ENCODE data around the gene PPP1CA. TPM values are rescaled to one million over a fixed set of nuclear protein-coding genes. Genes with fewer than 3 reads are reported as not detected.
A peak's percentile ranks its signal among the peaks of the same experiment; 100 is the strongest.
"Not testable (repeated sequence)": the region's sequence is repeated elsewhere in the genome, so short reads cannot be mapped to it uniquely, and the experiment has no call there.

Gene PPP1CA
- total RNA-seq, 2 donors from 2014 or later, result 133 to 146 TPM

DNA sequence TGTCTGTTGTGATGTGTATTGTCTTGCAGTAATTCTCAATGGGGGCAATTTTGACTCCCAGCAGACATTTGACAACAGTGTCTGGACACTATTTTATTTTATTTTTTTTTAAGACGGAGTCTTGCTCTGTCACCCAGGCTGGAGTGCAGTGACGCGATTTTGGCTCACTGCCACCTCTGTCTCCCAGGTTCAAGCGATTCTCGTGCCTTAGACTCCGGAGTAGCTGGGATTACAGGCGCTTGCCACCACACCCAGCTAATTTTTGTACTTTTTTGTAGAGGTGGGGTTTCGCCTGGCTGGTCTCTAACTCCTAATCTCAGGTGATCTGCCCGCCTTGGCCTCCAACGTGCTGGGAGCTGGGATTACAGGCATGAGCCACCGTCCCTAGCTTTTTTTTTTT is 28.1 kb upstream of the PPP1CA start:
- peak overlapping the region; percentile 55 for H3K4me3 Mint-ChIP-seq
- ATAC-seq (no peak), DNase-seq (no peak)
- no peaks in the 10 kb centered on the region for H3K27me3 Mint-ChIP-seq
- H3K36me3 Mint-ChIP-seq (ENCODE audit: low read depth), result no peaks in the 10 kb centered on the region
- H3K4me1 Mint-ChIP-seq, result peaks cover 29% of the 10 kb centered on the region
- no peaks in the 10 kb centered on the region for H3K9me3 ChIP-seq (ENCODE audit: control insufficient read depth, low read length, poor library complexity, severe bottlenecking)
- peak overlapping the region; percentile 54 for H3K27ac Mint-ChIP-seq

DNA sequence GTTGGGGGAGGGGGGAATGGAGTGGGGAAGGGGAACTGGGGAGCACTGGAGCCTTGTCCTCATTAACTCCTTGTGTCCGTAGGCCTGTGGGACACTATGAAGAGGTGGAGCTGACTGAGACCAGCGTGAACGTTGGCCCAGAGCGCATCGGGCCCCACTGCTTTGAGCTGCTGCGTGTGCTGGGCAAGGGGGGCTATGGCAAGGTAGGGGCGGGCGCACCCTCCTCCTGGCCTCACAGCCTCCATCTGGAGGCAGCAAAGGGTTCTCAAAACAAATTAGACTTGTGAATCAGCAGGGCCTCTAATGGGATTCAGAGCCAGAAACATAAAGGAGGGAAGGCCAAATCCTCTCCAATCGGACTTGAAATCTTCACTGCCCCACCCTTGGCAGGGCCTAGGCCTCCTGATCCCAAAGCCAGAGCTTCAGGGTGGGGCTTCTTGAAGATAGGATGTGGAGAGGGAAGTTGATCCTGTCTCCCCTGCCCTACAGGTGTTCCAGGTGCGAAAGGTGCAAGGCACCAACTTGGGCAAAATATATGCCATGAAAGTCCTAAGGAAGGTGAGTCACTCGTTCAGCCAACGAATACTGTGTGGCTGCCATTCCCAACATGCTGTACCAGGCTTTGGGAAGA is 27.5 kb upstream of the PPP1CA start:
- H3K27ac Mint-ChIP-seq, result peak overlapping the region; percentile 96
- no peaks in the 10 kb centered on the region for H3K9me3 ChIP-seq (ENCODE audit: control insufficient read depth, low read length, poor library complexity, severe bottlenecking)
- H3K4me1 Mint-ChIP-seq, result peaks cover 30% of the 10 kb centered on the region
- no peaks in the 10 kb centered on the region for H3K27me3 Mint-ChIP-seq
- ATAC-seq (no peak), DNase-seq (no peak)
- no peaks in the 10 kb centered on the region for H3K36me3 Mint-ChIP-seq (ENCODE audit: low read depth)
- H3K4me3 Mint-ChIP-seq, result peak overlapping the region; percentile 94

DNA sequence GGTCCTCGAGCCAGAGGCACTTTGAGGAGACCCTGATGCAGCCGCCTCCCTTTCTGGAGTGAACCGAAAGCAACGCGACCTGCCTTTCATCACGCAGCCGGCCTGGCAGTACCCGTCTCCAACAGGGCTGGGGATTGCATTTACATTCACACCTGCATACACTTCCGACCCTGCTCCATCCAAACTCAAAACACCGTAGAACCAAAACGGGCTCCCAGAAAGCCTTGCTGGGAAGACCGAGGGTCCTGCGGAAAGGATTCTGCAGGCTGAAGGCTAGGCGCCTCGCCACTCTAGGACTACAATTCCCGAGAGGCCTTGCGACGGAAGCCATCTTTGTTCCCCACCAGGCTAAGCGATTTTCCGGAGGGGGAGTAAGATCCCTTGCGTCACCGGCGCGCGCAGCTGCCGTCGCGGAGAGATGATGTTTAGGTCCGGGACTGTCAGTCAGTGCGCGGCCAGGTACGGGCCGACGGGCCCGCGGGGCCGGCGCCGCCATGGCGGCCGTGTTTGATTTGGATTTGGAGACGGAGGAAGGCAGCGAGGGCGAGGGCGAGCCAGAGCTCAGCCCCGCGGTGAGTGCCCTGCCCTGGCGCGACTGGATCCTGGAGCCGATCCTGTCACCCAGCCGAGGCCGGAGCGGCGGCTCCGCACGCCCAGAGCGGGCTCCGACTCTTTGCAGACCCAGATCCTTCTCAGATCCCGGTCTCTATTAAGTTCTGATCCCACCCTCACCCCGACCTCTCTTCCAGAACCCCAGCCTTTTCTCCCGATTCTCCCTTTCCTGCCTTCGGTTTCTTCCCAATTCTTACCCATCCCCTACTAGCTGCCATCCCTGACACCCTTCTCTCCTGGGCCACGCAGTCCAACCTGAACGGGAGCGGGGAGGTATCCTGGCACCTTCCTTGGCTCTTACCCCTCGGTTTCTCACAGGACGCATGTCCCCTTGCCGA is 26.7 kb upstream of the PPP1CA start, which contains the start of gene RPS6KB2:
TSS of gene RPS6KB2 (plus strand) at position 443 of the 950 bp plus-strand sequence. CDS start at position 495, 52 bp downstream.
- no peaks in the 10 kb centered on the region for H3K9me3 ChIP-seq (ENCODE audit: control insufficient read depth, low read length, poor library complexity, severe bottlenecking)
- peaks cover 26% of the 10 kb centered on the region for H3K4me1 Mint-ChIP-seq
- DNase-seq (peak; percentile 94 to 99 (median 94)), ATAC-seq (peak; percentile 91)
- peak within 1 kb of the TSS; percentile 96 for H3K27ac Mint-ChIP-seq
- no peaks in the 10 kb centered on the region for H3K36me3 Mint-ChIP-seq (ENCODE audit: low read depth)
- peak within 1 kb of the TSS; percentile 94 for H3K4me3 Mint-ChIP-seq
- H3K27me3 Mint-ChIP-seq, result no peaks in the 10 kb centered on the region

DNA sequence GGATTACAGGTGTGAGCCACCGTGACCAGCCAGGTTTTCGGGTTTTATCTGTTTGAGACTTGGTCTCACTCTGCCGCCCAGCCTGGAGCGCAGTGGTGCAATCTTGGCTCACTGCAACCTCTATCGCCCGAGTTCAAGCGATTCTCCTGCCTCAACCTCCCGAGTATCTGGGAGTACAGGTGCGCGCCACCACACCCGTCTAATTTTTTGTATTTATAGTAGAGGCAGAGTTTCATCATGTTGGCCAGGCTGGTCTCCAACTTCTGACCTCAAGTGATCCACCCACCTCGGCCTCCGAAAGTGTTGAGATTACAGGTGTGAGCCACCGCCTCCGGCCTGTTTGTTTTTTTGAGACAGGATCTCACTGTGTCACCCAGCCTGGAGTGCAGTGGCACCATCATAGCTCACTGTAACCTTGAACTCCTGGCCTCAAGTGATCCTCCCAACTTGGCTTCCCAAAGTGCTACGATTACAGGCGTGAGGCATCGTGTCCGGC is 25.8 kb upstream of the PPP1CA start:
- Mint-ChIP-seq H3K4me1 (peaks cover 31% of the 10 kb centered on the region), H3K4me3 (peak overlapping the region; percentile 94), H3K27ac (peak overlapping the region; percentile 96)
- DNase-seq; H3K27me3 Mint-ChIP-seq; H3K36me3 Mint-ChIP-seq (ENCODE audit: low read depth); ATAC-seq; H3K9me3 ChIP-seq (ENCODE audit: control insufficient read depth, low read length, poor library complexity, severe bottlenecking): not testable (repeated sequence)

DNA sequence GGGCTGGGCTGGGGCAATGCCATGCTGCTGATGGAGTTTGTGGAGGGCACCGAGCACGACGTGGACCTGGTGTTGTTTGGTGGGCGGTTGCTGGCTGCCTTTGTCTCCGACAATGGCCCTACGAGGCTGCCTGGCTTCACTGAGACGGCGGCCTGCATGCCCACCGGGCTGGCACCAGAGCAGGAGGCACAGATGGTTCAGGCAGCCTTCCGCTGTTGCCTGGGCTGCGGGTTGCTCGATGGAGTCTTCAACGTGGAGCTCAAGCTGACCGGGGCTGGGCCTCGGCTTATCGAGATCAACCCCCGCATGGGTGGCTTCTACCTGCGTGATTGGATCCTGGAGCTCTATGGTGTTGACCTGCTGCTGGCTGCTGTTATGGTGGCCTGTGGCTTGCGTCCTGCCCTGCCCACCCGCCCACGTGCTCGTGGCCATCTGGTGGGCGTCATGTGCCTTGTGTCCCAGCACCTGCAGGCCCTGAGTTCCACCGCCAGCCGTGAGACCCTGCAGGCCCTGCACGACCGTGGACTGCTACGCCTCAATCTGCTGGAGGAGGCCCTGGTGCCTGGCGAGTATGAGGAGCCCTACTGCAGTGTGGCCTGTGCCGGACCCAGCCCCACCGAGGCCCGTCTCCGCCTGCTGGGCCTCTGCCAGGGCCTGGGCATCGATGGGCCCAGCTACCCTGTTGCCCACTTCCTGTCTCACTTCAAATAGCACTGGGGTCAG is 22.4 kb upstream of the PPP1CA start:
- no peak for DNase-seq
- H3K27ac Mint-ChIP-seq, result no peak overlapping the region
- H3K9me3 ChIP-seq (ENCODE audit: control insufficient read depth, low read length, poor library complexity, severe bottlenecking), result no peaks in the 10 kb centered on the region
- peaks cover 36% of the 10 kb centered on the region for H3K4me1 Mint-ChIP-seq
- H3K4me3 Mint-ChIP-seq, result no peak overlapping the region
- no peak for ATAC-seq
- H3K36me3 Mint-ChIP-seq (ENCODE audit: low read depth), result no peaks in the 10 kb centered on the region
- H3K27me3 Mint-ChIP-seq, result no peaks in the 10 kb centered on the region

DNA sequence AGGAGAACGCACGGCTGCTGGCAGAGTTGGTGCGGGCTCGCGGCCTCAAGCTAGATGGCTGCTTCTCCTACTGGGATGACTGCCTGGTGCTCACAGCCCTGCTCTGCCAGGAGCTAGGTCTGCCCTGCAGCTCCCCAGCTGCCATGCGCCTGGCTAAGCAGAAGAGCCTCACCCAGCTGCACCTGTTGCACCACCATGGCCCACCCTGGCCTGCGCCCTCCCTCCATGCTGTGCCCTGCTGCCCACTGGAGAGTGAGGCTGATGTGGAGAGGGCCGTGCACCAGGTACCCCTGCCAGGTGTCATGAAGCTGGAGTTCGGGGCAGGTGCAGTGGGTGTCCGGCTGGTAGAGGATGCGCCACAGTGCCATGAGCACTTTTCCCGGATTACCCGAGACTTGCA is 21.8 kb upstream of the PPP1CA start:
- DNase-seq (no peak), ATAC-seq (no peak)
- no peak overlapping the region for H3K4me3 Mint-ChIP-seq
- H3K36me3 Mint-ChIP-seq (ENCODE audit: low read depth), result no peaks in the 10 kb centered on the region
- H3K9me3 ChIP-seq (ENCODE audit: control insufficient read depth, low read length, poor library complexity, severe bottlenecking), result no peaks in the 10 kb centered on the region
- peaks cover 35% of the 10 kb centered on the region for H3K4me1 Mint-ChIP-seq
- peak overlapping the region; percentile 21 for H3K27ac Mint-ChIP-seq
- H3K27me3 Mint-ChIP-seq, result no peaks in the 10 kb centered on the region

DNA sequence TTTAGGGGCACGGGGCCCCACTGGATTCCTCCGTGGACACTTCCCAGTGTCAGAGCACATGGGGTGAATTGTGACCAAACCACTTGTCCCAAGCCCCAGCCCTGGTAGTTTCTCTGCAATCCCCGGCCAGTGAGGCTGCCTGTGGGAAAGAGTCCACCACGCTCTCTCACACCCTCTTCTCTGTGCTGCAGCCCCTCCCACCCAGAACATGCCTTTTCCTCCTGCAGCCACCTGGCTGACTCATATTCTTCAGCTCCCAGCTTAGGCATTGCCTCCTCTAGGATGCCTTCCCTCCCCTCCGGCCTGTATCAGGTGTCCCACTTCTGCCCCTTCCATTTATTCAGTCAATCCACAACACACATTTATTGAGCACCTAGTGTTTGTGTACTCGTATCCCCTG is 21.2 kb upstream of the PPP1CA start:
- Mint-ChIP-seq H3K4me1 (peaks cover 36% of the 10 kb centered on the region), H3K27ac (peak overlapping the region; percentile 21), H3K36me3 (ENCODE audit: low read depth) (no peaks in the 10 kb centered on the region), H3K27me3 (no peaks in the 10 kb centered on the region), H3K4me3 (no peak overlapping the region)
- no peak for DNase-seq
- no peaks in the 10 kb centered on the region for H3K9me3 ChIP-seq (ENCODE audit: control insufficient read depth, low read length, poor library complexity, severe bottlenecking)
- ATAC-seq, result no peak

DNA sequence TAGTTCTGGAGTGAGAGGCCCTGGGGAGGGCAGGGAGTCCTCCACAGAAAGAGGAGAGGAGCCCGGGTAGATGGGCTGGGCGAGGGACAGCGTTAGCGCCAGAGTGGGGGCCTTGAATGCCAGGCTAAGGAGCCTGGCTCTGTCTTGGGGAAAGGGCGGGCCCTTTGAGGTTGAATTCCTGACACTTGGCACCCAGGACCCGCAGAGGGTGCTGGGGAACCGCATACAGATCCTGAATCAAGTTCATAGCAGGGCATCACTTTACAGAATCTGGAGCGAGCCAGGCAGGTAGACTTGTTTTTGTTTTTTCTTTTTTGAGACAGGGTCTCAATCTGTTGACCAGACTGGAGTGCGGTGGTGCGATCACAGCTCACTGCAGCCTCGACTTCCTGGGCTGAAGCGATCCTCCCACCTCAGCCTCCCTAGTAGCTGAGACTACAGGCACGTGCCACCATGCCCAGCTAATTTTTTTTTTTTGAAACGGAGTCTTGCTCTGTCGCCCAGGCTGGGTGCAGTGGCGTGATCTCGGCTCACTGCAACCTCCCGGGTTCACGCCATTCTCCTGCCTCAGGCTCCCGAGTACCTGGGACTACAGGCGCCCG is 19.9 kb upstream of the PPP1CA start:
- peaks cover 43% of the 10 kb centered on the region for H3K4me1 Mint-ChIP-seq
- no peaks in the 10 kb centered on the region for H3K36me3 Mint-ChIP-seq (ENCODE audit: low read depth)
- DNase-seq (no peak), ATAC-seq (no peak)
- peak overlapping the region; percentile 87 for H3K4me3 Mint-ChIP-seq
- H3K27ac Mint-ChIP-seq, result no peak overlapping the region
- H3K27me3 Mint-ChIP-seq, result no peaks in the 10 kb centered on the region
- no peaks in the 10 kb centered on the region for H3K9me3 ChIP-seq (ENCODE audit: control insufficient read depth, low read length, poor library complexity, severe bottlenecking)

DNA sequence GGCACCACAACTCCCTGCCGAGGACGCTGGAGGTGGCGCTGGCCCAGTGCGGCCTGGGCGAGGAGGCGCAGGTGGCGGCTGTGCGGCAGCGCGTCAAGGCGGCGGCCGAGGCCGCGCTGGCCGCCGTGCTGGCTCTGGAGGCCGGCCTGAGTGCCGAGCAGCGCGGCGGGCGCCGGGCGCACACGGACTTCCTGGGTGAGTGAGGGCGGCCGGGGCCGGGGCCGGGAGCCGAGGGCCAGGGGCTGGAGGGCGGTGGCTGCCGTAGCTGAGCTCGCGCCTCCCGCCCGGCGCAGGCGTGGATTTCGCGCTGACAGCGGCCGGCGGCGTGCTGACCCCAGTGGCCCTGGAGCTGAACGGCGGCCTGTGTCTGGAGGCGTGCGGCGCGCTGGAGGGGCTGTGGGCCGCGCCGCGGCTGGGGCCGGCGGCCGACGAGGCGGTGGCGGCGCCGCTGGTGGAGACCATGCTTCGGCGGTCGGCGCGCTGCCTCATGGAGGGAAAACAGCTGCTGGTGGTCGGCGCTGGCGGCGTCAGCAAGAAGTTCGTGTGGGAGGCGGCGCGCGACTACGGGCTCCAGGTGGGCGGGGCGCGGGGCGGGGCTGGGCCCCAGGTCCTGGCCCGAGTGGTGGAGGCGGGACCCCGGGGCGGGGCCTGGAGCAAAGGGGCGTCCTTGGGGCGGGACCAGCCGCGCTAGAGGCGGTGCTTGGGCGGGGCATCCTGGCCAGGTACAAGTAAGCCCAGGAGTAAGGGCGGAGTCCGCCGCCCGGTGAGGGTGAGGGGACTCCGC is 19.2 kb upstream of the PPP1CA start:
- Mint-ChIP-seq H3K4me3 (peak overlapping the region; percentile 87), H3K27ac (no peak overlapping the region), H3K36me3 (ENCODE audit: low read depth) (no peaks in the 10 kb centered on the region), H3K4me1 (peaks cover 49% of the 10 kb centered on the region), H3K27me3 (no peaks in the 10 kb centered on the region)
- H3K9me3 ChIP-seq (ENCODE audit: control insufficient read depth, low read length, poor library complexity, severe bottlenecking), result no peaks in the 10 kb centered on the region
- DNase-seq (peak; percentile 98 to 100 (median 99)), ATAC-seq (peak; percentile 88)

DNA sequence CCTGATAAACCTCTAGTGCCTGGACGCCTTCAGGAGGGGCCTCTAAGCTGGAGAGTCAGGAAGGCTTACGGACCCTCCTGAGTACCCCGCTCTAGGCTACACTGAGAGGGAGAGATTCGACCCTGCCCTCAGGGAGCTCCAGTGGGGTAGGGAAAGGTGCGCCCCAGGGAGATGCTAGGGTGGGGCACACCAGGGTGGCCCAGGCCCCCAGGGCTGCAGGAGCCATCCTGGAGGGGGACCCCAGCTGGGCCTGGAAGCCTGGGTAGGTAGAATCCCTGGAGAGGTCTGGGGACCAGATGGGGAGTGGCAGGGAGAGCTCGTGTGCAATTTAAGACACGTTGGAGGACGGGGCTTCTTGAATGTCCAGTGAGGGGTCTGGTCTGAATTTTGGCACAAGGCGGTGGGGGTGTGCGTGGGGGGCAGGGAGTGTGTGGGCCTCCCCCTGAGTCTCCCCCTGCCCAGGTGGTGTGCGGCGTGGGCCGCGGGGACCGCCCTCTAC is 18.5 kb upstream of the PPP1CA start:
- DNase-seq (no peak), ATAC-seq (no peak)
- H3K4me3 Mint-ChIP-seq, result peak overlapping the region; percentile 87
- H3K4me1 Mint-ChIP-seq, result peaks cover 50% of the 10 kb centered on the region
- no peaks in the 10 kb centered on the region for H3K9me3 ChIP-seq (ENCODE audit: control insufficient read depth, low read length, poor library complexity, severe bottlenecking)
- no peaks in the 10 kb centered on the region for H3K36me3 Mint-ChIP-seq (ENCODE audit: low read depth)
- no peak overlapping the region for H3K27ac Mint-ChIP-seq
- H3K27me3 Mint-ChIP-seq, result no peaks in the 10 kb centered on the region

DNA sequence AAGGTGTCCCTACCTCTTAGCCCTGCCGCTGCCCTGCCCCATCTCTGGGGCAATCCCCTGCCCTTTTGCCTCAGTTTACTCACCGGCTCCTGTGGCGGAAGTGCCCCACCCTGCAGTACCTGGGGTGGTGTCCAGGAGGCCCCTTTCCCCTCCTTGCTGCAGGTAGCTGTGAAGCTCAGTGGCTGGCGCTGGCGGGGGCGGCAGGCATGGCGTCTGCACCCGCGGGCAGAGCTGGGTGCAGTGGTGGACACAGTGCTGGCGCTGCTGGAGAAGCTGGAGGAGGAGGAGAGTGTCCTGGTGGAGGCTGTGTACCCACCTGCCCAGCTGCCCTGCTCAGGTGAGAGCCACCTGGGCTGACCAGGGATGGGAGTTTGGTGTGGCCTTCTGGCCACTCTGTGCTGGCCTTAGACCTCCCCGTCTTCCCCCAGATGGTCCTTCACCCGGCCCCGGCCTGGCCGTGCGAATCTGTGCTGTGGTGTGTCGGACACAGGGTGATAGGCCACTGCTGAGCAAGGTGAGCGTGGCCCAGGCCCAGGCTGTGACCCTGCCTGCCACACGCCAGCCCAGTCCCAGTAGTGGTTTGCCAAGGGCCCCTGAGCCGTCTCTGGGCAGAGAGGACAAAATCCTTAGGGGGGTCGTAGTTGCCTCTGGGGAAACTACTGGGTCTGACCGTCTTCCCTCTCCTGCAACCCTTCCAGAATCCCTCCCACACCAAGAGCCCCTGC is 17.8 kb upstream of the PPP1CA start:
- Mint-ChIP-seq H3K4me1 (peaks cover 50% of the 10 kb centered on the region), H3K27me3 (no peaks in the 10 kb centered on the region), H3K27ac (peak overlapping the region; percentile 88), H3K36me3 (ENCODE audit: low read depth) (no peaks in the 10 kb centered on the region), H3K4me3 (peak overlapping the region; percentile 87)
- DNase-seq (no peak), ATAC-seq (no peak)
- no peaks in the 10 kb centered on the region for H3K9me3 ChIP-seq (ENCODE audit: control insufficient read depth, low read length, poor library complexity, severe bottlenecking)
